ENCODE measurements around the gene AHCYL1.

Gene AHCYL1

GRCh38 chr1:109977225-109977624 is 7.3 kb upstream of the AHCYL1 start:
- DNase-seq: no peak

- DNase-seq: no peak
These were observed 6.7 kb upstream of the AHCYL1 start for GRCh38 chr1:109977657-109978378.

GRCh38 chr1:109978761-109979488 is 5.6 kb upstream of the AHCYL1 start:
- DNase-seq: no peak

- no peak for DNase-seq
These were observed 5.0 kb upstream of the AHCYL1 start for GRCh38 chr1:109979489-109980091.

- DNase-seq: no peak
These were observed 4.1 kb upstream of the AHCYL1 start for GRCh38 chr1:109980324-109981003.

- no peak for DNase-seq
These were observed 3.6 kb upstream of the AHCYL1 start for GRCh38 chr1:109981004-109981335.

- no peak for DNase-seq
These were observed 980 bp upstream of the AHCYL1 start for GRCh38 chr1:109983380-109984189.

- DNase-seq: no peak
These were observed 442 bp upstream of the AHCYL1 start for GRCh38 chr1:109984190-109984455.

- DNase-seq: no peak
These were observed 885 bp downstream of the AHCYL1 start for GRCh38 chr1:109985247-109986053.

- no peak for DNase-seq
These were observed 1.5 kb downstream of the AHCYL1 start for GRCh38 chr1:109986054-109986444.

- DNase-seq: no peak
These were observed 3.9 kb downstream of the AHCYL1 start for GRCh38 chr1:109988349-109988914.

GRCh38 chr1:109989506-109990301 is 5.1 kb downstream of the AHCYL1 start:
- no peak for DNase-seq

- no peak for DNase-seq
These were observed 5.7 kb downstream of the AHCYL1 start for GRCh38 chr1:109990302-109990653.

- no peak for DNase-seq
These were observed 6.9 kb downstream of the AHCYL1 start for GRCh38 chr1:109991400-109991925.

- DNase-seq: no peak
These were observed 9.3 kb downstream of the AHCYL1 start for GRCh38 chr1:109993885-109994284.

- no peak for DNase-seq
These were observed 10.1 kb downstream of the AHCYL1 start for GRCh38 chr1:109994654-109995053.

GRCh38 chr1:109995536-109995935 is 11.0 kb downstream of the AHCYL1 start:
- no peak for DNase-seq

- DNase-seq: peak; percentile 14
These were observed 11.9 kb downstream of the AHCYL1 start for GRCh38 chr1:109996476-109996875.

- DNase-seq: no peak
These were observed 12.8 kb downstream of the AHCYL1 start for GRCh38 chr1:109997204-109997866.

GRCh38 chr1:109997867-109998229 is 13.3 kb downstream of the AHCYL1 start:
- DNase-seq: no peak

Measured in T1000 (cell line).